GM12873 (cell line): Measurements from ENCODE around the gene GOLGA7B.

Source experiments
- CTCF ChIP-seq: IDR thresholded peaks from 2 replicates; pipeline ENCODE4 v1.5.1; 2012; ENCODE audit warnings: low read depth, mild to moderate bottlenecking, moderate library complexity, low read length, control low read depth; ENCODE audit not compliant: insufficient read depth; ENCODE audit errors: missing control alignments

Gene GOLGA7B

GRCh38 chr10:97812696-97813095 is 36.9 kb upstream of the GOLGA7B start:
- no peak for TF ChIP-seq CTCF

GRCh38 chr10:97813311-97813710 is 36.3 kb upstream of the GOLGA7B start:
- TF ChIP-seq CTCF, result no peak

DNA sequence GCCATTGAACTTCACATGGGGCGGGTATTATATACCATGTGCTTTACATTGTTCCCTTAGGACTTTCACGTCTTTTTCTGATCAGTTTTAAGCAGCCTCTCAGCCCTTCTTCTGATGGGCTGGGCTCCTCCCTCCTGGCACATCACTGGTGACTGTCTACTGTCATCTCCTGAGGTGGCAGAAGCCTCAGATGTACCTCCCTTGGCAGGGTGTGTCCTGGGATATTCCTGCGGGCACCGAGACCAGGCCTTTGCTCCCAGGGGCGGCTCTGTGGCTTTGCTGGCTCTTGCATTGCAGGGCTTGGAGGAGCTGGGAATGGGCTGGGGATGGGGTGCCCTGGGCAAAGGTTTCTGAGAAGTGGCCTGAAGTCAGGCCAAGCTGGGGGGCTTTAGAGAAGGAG is 34.6 kb upstream of the GOLGA7B start:
- no peak for TF ChIP-seq CTCF

GRCh38 chr10:97816609-97817008 is 33.0 kb upstream of the GOLGA7B start:
- no peak for TF ChIP-seq CTCF

GRCh38 chr10:97818572-97818971 is 31.1 kb upstream of the GOLGA7B start:
- no peak for TF ChIP-seq CTCF

DNA sequence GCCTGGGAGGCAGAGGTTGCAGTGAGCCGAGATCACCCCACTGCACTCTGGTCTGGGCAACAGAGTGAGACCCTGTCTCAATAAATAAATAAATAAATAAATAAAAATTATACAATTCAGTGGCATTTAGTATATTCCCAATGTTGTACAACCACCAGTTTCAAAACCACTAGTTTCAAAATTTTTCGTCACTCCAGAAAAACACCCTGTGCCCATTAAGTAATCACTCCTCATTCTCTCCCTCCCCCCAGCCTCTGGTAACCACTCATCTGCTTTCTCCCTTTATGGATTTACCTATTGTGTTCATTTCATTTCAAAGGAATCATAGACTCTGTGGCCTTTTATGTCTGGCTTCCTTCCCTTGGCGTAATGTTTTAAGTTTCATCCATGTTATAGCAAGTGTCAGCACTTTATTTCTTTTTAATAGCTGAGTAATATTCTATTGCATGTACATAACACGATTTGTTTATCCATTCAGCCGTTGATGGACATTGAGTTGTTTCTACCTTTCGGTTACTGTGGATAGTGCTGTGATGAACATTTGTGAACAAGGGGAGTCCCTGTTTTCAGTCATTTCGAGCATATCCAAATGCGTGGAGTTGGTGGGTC is 29.4 kb upstream of the GOLGA7B start:
- no peak for TF ChIP-seq CTCF

GRCh38 chr10:97821308-97822038 is 28.2 kb upstream of the GOLGA7B start:
- no peak for TF ChIP-seq CTCF
